HG02943 (cell line): ENCODE measurements around the gene SYS1.

Source experiments
- ATAC-seq: cut with Tn5 transposase; IDR thresholded peaks from one replicate; pipeline ENCODE4 v1.9.1; 2021; ENCODE audit warnings: mild to moderate bottlenecking, low read depth, moderate library complexity; ENCODE audit not compliant: unreplicated experiment

Gene SYS1

DNA sequence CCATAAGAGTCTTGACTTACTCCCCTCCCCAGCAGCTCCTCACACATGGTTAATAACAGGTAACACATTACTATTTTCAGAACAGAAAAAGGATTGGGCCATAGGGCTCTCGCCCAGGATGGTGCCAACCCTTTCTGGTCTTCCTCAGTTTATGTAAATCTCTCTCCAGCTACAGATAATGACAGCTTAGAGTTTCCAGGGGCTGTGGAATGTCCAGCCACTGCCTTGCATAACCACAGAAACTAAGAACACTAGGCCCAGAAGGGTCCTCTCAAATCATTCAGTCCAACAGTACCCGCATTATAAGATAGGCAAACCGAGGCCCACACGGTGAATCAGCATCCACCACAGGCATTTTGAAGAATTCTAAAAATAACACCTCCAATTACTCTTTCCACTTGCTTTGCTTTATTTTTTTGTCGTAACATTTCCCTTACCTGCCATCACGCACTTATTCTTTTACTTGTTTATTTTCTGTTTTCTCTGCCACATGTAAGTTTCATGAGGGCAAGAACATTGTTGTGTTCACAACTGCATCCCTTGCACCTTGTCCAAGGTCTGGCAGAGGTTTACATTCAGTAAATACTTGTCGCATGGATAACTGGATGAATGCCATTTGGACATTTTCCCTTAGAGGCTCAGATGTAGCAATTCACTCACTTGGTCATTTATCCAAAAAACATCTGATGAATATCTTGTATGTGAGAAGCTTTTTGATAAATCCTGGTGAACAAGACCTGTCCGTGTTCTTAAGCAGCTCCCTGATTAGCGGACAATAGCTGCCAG lies 8.3 kb upstream of the SYS1 start:
- ATAC-seq: no peak

DNA sequence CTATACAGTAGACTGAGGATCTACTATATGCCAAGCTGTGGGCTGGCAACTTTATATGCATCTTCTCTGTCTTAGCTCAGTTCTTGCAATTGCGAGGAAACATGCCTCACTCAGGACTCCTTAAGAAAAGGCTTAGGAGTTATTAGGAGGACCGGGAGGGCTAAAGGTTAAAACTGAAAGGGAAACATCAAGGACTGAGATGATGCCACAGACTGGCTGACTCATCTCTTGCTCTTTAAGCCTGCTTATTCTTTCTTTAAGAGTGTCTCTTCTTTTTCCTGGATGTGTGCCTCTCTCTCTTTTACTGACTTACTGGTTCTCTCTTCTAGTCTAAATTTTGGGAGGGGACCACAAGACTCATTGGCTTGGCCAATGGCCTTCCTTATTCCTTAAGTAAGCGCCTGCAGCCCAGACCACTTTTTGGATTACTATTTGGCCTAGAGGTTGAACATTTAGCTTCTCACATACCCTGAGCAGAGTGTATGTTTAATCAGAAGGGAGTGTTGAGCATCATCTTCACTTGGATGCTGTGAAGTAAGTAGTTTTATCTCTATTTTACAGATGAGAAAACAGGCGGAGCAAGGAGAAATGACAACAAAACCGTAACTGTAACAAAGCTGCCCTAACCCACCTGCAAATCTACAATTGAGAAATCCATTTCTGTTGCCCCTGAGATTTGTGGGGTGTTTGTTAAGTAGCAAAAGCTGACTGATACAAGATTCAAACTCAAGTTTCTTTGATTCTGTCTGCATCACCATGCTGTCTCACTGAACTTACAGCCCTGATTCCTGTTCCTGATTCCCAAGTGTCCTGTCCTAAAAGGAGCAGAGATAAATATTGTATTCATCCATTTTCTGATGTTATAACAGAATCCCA lies 7.5 kb upstream of the SYS1 start:
- ATAC-seq: no peak

DNA sequence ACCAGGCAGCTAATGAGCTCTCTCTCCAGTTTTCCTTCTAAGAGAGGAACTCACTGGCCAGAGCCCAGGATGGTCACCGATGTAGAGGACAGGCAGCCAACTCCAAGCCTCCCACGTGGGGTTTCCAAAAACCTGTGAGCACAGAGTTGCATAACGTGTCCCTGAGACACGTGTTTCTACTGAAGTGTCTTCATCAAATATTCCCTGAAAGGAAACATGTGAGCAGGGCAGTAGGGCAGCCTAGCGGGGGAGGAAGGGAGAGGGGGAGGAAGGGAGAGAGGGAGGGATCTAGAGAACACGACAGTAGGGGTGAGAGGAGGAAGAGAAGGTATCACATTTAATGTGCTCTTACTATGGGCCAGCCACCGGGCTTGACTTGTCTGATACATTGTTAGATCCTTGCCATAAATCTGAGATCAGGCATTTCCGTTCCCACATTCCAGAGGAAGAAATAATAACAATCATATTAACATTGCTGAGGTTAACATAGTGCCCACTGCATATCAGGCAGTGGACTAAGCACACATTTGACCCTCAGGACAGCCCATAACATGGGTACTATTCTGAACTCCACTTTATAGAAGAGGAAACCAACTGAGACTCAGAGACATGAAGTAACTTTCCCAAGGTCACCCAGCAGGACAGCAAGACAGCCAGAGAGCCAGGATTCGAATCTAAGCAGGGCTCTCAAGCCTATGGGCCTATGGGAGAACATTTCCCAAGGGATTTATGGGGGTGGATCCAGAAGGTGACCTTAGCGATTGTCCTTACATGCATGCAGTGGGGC lies 4.5 kb upstream of the SYS1 start:
- no peak for ATAC-seq

DNA sequence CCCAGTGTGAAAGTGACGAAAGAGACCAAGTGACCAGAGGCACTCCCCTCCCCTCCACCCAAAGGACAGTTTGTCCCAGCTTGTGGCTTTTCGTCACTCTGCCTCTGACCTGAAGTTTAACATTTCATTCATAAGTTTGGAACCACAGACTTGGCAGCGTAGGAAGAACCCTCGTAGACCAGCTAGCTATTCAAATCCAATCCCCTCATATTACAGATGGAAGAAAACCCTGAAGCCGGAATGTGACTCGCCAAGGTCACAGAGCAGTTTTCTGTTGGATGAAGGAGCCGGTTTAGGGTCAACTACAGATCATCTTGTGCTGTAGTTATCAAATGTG lies 3.9 kb upstream of the SYS1 start:
- ATAC-seq: no peak

DNA sequence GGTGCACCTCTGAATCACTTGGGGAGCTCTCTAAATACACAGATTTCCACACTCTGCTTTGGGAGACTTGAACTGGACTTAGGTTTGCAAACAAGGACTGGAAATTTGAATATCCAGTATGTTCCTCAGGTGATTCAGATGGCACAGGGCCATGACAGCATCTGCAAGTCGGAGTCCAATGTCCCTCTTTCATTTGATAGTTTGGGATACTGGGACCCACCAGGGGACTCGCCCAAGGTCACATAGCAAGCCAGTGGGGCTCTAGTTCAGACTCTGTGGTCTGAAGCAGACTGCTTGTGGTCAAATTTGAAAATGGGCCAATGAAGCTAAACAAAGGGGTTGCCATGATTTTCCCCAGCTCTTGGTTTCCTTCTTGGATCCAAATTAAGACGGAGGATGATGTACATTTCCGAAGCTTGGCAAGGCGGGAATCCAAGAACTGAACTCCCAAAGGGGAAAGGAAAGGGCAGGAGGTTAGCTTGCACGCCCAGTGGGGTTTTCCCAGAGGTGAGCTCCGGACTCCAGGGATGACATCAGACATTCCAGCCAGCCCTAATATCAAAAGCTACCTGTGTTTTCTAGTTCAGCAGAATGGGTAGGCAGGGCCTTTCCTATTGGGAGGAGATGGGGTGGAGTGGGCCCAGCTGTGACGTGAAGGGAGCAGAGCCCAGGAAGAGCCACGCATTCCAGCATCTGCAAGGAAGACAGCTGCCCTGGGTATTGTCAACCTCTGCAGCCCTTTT lies 3.4 kb upstream of the SYS1 start:
- no peak for ATAC-seq

DNA sequence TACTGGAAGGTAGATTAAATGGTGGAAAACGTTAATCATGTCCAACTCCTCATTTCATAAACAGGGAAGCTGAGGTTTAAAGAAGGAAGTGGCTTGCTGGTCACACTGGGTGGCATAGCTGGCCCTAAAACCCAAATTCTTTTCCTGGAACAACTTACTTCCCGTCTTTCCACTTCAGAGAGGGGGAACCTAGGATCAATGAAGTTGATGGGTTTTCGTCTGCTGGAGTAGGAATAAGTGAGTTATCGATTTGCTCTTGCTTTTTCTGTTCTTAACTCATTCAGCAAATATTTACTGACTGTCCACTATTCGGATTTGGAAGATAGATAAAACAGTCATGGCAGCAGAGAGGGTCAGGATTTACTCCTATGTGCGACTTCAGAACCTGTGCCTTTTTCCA lies 1.2 kb upstream of the SYS1 start:
- no peak for ATAC-seq

DNA sequence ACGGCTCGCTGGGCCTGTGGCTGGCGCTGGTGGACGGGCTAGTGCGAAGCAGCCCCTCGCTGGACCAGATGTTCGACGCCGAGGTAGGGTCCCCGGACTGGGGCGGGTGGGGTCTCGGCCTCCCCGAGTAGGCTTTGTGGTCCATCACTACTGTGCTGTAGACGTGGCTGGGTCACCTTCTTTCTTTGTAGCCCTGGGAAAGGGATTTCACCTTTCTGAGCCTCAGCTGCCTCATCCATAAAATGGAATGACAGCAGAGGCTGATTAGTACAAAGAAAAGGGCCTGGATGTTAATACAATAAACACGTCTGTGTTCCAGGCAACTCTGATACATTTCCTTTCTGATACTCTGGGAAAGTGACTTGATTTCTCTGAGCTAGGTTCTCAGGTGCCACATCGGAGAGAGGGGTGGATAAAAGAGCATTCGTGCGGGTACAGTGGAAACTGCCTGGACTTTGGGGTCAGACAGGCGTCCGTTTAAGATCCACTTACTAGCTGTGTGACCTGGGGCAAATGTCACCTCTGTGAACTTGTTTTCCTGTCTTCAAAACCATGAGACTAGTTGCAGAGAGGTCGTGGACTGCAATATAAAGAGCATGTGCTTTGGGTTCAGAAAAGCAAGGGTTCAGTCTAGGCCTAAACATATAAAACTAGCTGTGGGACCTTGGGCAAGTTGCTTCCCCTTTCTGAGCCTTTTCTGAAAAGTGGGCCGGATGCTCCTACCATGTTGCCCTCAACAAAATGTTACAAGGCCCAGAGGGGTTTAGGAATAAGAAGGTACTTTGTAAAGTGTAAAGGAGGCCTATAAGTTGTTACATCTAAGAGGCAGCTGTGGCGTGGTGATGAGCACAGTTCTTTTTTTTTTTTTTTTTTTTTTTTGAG lies 896 bp downstream of the SYS1 start:
- ATAC-seq: no peak

DNA sequence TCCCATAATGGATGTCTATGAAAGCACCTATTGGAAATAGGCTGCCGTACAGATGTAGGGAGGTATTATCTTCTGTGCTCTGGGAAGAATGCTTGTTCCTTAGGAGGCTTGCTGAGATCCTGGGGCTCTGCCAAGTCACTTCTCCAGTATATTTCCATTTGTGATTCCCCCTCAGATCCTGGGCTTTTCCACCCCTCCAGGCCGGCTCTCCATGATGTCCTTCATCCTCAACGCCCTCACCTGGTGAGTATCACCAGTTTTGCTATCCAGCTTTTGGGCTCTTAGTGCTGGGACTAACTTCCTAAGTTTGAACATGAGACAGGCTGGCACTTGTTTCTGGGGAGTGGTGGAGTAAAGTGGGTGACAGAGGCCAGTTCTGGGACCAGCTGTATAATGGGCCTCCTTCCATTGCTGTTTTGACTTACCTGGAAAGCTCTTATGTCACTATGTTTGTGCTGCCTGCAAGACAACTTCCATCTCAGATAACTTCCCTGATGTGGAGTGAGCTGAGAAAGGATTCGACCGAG lies 2.6 kb downstream of the SYS1 start:
- ATAC-seq: no peak

DNA sequence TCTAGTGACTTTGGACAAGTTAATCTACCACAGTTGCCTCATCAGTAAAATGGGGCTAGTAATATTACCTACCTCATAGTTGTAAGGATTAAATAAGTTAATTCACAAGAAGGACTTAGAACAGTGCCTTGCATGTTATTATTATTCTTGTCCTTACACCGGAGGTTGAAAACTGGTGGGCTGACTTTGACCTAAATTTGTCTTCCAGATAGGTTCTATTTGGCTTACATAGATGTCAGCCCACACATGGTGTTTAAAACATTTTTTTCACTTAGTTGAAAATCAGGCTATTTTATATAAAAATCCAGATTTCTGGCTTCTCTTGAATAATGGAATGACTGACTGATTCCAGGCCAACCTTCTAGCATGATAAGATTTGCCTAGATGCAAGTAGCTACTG lies 3.2 kb downstream of the SYS1 start:
- no peak for ATAC-seq

DNA sequence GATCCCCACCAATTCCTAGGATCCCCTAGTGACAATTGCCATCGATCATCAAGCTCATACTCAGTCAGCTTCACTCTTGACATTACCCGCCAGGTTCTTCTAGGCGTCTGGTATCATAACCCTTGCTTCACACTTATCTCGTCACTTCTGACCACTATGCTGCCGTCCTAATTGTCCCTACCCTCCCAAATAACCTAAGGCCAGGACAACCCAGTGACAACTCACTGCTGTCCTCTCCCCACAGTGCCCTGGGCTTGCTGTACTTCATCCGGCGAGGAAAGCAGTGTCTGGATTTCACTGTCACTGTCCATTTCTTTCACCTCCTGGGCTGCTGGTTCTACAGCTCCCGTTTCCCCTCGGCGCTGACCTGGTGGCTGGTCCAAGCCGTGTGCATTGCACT lies 3.7 kb downstream of the SYS1 start:
- ATAC-seq: no peak

DNA sequence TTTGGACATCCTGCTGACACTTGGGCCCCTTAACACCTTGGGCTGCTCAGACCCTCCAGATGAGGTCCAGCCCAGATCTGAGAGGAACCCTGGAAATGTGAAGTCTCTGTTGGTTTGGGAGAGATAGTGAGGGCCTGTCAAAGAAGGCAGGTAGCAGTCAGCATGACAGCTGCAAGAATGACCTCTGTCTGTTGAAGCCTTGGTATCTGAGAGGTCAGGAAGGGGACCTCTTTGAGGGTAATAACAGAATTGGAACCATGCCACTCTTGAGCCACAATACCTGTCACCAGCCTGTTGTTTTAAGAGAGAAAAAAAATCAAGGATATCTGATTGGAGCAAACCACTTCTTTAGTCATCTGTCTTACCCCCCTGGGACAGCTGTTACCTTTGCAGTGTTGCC lies 4.2 kb downstream of the SYS1 start:
- ATAC-seq: no peak

DNA sequence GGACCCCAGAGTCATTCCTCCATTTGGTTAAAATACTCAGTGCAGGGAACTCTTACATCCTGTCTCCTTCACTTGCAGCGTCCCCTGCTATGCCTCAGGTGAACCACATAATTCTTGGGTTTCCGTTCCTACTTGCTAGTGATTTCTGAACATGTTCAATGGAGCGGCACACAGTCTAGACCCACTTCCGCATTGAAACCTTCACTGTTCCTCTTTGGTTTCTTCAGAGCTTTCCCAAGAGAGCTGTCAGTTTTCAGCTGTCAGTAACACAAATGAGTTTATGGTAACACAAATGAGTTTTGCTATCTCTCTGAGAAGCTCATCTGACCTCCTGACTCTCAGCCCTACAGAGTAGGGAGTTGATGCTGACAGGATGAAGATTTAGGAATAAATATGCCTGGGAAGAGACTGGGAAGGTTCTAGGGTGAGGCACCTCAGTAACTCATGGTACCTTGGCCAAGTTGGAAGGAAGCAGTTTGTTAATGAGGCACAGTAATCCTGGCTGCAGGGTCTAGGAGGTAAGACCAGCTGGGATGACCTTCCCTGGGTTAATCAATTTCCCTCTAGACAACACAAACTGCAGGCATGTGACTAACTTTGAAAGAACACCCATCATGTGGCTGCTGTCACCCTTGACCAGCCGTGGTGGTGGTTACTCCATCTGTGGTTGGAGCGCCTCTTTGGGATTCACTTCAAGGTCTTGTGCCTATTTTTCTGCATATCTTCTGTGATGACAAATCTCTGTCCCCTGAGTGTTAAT lies 5.4 kb downstream of the SYS1 start:
- ATAC-seq: peak; percentile 80

DNA sequence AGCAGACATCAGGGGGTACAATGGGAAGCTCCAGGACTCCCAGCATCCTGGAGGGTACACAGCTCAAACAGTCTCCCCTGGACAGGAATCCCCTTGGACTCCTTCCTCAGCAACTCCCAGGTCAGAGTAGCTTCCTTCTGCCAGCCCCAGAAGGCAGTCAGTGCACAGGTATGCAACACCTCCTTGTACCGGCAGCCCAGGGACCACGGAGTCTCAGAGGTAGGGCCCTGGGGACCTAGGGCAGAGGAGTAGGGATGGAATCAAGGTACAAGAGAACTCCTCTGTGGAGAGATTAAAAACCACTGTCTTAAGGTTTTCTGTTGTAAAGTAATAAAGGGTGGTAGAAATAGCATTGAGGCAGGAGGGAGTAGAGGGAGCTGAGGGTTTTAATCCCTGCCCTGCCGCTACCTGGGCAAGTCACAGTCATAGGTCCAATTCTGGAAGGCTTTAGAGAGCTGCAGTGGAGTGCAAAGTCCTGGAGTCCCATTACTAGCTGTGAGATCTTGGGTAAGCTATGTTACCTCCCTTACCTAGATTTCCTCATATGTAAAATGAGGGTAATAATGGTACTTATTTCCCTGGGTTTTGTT lies 7.7 kb downstream of the SYS1 start:
- no peak for ATAC-seq

DNA sequence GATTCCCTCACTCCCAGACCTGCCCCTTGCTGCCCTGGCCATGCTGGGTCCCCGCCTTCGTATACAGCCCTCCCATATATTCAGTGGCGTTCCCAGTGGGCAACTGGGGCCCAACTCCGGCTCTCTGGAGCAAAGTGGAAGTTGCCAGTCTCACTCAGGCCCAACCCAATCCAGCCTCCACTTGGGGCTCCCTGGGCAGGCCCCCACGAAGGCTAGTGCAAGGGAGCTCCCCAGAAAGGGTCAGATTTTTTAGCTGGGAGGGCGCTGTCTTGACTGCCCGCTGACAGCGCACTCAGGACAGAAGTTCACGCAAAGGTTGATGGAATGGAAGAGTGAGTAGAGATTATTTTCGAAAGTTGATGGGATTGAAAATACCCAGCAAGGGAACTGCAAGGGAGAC lies 9.3 kb downstream of the SYS1 start:
- ATAC-seq: no peak

DNA sequence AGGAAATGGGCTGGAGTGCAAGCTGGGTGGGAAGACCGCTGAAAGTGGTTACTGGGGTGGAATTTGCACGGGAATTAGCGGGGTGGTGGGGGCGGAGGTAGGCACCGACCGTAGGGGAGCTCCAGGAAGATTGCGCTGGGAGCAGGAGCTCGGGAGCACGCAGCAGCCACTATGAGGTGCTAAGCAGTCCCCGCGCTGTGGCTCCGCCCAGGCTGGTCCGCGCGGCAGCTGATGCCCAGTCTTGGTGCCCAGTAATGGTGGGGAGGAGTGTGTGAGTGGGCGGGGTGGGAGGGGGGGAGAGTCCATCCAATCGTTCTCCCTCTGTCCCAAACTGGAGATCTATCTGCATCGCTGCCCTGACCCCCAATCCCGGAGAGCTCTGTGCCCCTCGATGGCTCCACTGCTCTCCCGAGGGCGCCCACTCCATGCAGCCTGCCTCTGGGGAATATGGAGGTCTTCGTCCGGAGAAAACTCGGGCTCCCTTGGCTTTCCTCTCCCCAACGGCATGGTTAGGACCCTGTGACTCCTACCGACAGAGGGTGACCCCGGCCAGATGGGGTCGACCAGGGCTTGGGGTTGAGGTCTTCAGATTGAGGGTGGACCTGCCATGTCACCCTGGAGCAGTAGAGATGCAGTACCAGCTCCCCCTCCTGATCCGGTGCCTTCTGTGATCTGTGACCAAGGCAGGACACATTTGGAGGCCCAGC lies 9.8 kb downstream of the SYS1 start:
- ATAC-seq: no peak

DNA sequence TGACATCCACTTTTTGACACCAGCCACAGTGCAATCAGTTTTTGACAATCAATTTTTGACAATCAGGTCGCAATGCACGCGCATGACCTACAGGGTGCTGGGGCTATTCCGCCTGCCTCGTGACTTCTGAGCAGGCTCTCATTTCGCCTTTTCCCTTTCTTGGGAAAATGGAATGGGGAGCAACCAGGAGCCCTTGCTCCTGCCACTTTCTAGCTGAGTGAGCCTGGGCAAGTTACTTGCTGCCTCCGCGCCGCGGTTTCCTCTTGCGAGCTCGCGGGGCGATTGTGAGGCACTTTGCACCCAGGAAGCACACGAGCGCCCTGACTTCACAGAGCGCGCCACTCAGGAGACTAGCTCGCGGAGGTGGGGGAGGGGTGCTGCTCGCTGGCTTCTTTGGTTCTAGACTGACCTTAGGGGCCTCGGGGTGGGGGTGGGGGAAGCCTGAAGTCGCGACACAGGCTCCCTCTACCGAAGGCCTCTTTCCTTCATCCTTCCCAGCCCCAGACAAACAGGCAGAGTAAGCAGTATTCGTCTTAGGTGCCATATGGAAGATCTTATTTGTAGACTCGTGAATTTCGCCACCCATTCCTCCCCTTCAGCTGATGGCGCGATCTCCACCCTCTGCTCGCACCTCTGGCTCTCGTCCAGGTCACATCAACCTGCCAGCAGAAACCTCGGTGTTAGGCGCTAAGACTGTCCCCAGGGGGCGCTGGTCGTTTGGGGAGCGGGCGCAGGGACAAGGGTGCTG lies 10.6 kb downstream of the SYS1 start:
- ATAC-seq: peak; percentile 76

DNA sequence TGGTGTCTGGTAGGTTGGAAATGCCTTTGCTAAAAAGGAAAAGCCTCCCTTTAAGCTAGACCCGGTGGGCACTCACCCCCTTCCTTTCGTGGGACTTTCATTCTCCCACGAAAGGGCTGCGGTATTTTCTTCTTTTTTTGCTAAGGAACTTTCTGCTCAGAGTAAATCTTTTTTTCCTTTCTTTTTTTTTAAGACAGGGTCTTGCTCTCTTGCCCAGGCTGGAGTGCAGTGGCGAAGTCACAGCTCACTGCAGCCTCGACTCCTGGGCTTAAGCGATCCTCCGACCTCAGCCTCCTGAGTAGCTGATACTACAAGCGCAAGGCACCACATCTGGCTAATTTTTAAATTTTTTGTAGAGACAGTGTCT lies 11.1 kb downstream of the SYS1 start:
- no peak for ATAC-seq
